ENCODE measurements around the gene PHF5A. TPM values are rescaled to one million over a fixed set of nuclear protein-coding genes. Genes with fewer than 3 reads are reported as not detected.
A peak's percentile ranks its signal among the peaks of the same experiment; 100 is the strongest.

The PHF5A gene
- total RNA-seq, 1 experiment from 2014 or later, result 80.4 TPM

DNA sequence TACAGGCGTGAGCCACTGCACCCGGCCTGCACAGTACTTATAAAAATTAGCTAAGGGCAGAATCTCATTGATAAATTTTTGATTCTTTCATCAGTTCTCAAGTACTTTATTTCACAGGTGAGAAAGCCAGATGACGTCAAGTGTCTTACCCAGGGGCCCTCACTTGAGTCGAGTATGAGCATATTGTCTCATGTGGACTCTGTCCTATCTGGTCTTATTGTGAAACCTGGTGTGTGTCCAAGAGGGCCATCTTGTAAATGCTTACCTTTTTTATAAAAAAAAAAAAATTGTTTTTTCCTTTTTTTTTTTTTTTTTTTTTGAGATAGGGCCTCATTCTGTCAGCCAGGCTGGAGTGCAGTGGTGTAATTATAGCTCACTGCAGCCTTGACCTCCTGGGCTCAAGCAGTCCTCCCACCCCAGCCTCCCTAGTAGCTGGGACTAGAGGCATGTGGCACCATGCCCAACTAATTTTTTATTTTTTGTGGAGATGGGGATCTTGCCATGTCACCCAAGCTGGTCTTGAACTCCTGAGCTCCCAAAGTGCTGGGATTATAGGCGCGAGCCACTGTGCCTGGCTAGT lies 6.5 kb upstream of the PHF5A start:
- DNase-seq, result no peak
- Histone ChIP-seq H3K9me3 (ENCODE audit: low read length) (no peaks in the 10 kb centered on the region), H3K4me1 (ENCODE audit: insufficient read depth, low read length) (peaks cover 12% of the 10 kb centered on the region), H3K79me2 (ENCODE audit: low read length) (peaks cover 91% of the 10 kb centered on the region), H3K27me3 (ENCODE audit: low read length) (no peaks in the 10 kb centered on the region), H2AFZ (ENCODE audit: low read length) (no peak overlapping the region), H3K9me2 (replicated peaks; ENCODE audit: low read length) (no peaks in the 10 kb centered on the region), H3K4me3 (ENCODE audit: low read length) (no peak overlapping the region), H3K9ac (ENCODE audit: low read length) (no peak overlapping the region), H3K36me3 (ENCODE audit: low read depth, low read length) (peaks cover 4% of the 10 kb centered on the region), H3K27ac (ENCODE audit: low read length) (no peak overlapping the region), H3F3A (ENCODE audit: low read length, unreplicated experiment) (no peaks in the 10 kb centered on the region), H3K4me2 (ENCODE audit: low read length) (no peak overlapping the region), H4K20me1 (ENCODE audit: low read length) (0 out of 2 replicates have a peak, but pooled peaks cover 3% of the 10 kb centered on the region)
- no peak for TF ChIP-seq EZH2 (IDR thresholded peaks at IDR 0.05; ENCODE audit: low read length, unreplicated experiment)
- TF ChIP-seq CTCF (conservative IDR thresholded peaks at IDR 0.05; ENCODE audit: low read depth, low read length), result no peak
- TF ChIP-seq EZH2phosphoT487 (IDR thresholded peaks at IDR 0.05; ENCODE audit: borderline replicate concordance, low read length), result no peak
- BruUV-seq (replicated peaks), result no TSS peak
- intact Hi-C loops (cut with micrococcal nuclease), result no loop called here
- ChIA-PET CTCF (no interaction called here), POLR2A (ENCODE audit: unreplicated experiment) (no interaction called here)
- no peak for ATAC-seq

DNA sequence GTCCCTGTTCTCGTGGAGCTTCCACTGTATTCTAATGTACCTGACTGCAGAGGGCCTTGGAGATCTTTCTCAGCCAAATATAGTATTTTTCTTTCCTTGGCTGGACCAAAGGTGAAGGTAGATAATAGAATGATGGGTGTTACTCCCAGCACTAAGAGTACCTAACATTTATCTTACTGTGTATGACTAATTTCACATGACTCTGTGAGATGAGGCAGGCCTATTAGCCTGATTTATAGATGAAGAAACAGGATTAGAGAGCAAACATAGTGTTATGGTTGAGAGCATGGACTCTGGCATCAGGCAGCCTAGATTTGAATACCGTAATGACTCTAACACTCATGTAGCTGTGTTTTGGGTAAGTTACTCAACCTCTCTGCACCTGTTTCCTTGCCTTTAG lies 3.1 kb upstream of the PHF5A start:
- H3K9me3 ChIP-seq (ENCODE audit: low read length), result no peaks in the 10 kb centered on the region
- CTCF ChIA-PET, result no interaction called here
- no peak for TF ChIP-seq EZH2phosphoT487 (IDR thresholded peaks at IDR 0.05; ENCODE audit: borderline replicate concordance, low read length)
- TF ChIP-seq EZH2 (IDR thresholded peaks at IDR 0.05; ENCODE audit: low read length, unreplicated experiment), result no peak
- no peak for TF ChIP-seq CTCF (conservative IDR thresholded peaks at IDR 0.05; ENCODE audit: low read depth, low read length)

GRCh38 chr22:41470886-41471285 lies 2.4 kb upstream of the PHF5A start:
- H3K9me2 ChIP-seq (replicated peaks; ENCODE audit: low read length), result no peaks in the 10 kb centered on the region
- no peaks in the 10 kb centered on the region for H3F3A ChIP-seq (ENCODE audit: low read length, unreplicated experiment)
- peak overlapping the region; percentile 92 for H3K4me2 ChIP-seq (ENCODE audit: low read length)
- ATAC-seq (no peak), DNase-seq (no peak)
- no TSS peak for BruUV-seq (replicated peaks)
- no peak overlapping the region for H2AFZ ChIP-seq (ENCODE audit: low read length)
- peaks cover 23% of the 10 kb centered on the region for H3K4me1 ChIP-seq (ENCODE audit: insufficient read depth, low read length)
- H3K4me3 ChIP-seq (ENCODE audit: low read length), result peak overlapping the region; percentile 32; the same call in 1 of the 2 replicates
- H3K9ac ChIP-seq (ENCODE audit: low read length), result no peak overlapping the region
- H3K79me2 ChIP-seq (ENCODE audit: low read length), result peaks cover 92% of the 10 kb centered on the region
- H3K27ac ChIP-seq (ENCODE audit: low read length), result no peak overlapping the region
- H4K20me1 ChIP-seq (ENCODE audit: low read length), result no peaks in the 10 kb centered on the region
- peaks cover 20% of the 10 kb centered on the region for H3K36me3 ChIP-seq (ENCODE audit: low read depth, low read length)
- intact Hi-C loops (cut with micrococcal nuclease), result no loop called here
- TF ChIP-seq CTCF (conservative IDR thresholded peaks at IDR 0.05; ENCODE audit: low read depth, low read length) (no peak), EZH2 (IDR thresholded peaks at IDR 0.05; ENCODE audit: low read length, unreplicated experiment) (no peak), EZH2phosphoT487 (IDR thresholded peaks at IDR 0.05; ENCODE audit: borderline replicate concordance, low read length) (no peak)
- H3K27me3 ChIP-seq (ENCODE audit: low read length), result no peaks in the 10 kb centered on the region
- no peaks in the 10 kb centered on the region for H3K9me3 ChIP-seq (ENCODE audit: low read length)
- POLR2A ChIA-PET (ENCODE audit: unreplicated experiment), result no interaction called here
- CTCF ChIA-PET, result no interaction called here

More for the DNA sequence above, 3.1 kb upstream of the PHF5A start:
- DNase-seq (no peak), ATAC-seq (no peak)
- 0 out of 2 replicates have a peak overlapping the region, but pooled peaks have one; percentile 15 for H3K4me2 ChIP-seq (ENCODE audit: low read length)
- H3K9ac ChIP-seq (ENCODE audit: low read length), result no peak overlapping the region
- no peaks in the 10 kb centered on the region for H3K9me2 ChIP-seq (replicated peaks; ENCODE audit: low read length)
- intact Hi-C loops (cut with micrococcal nuclease), result no loop called here
- H3F3A ChIP-seq (ENCODE audit: low read length, unreplicated experiment), result no peaks in the 10 kb centered on the region
- peaks cover 90% of the 10 kb centered on the region for H3K79me2 ChIP-seq (ENCODE audit: low read length)
- peaks cover 14% of the 10 kb centered on the region for H3K36me3 ChIP-seq (ENCODE audit: low read depth, low read length)
- no peaks in the 10 kb centered on the region for H3K27me3 ChIP-seq (ENCODE audit: low read length)
- no peaks in the 10 kb centered on the region for H4K20me1 ChIP-seq (ENCODE audit: low read length)
- no peak overlapping the region for H3K4me3 ChIP-seq (ENCODE audit: low read length)
- no peak overlapping the region for H3K27ac ChIP-seq (ENCODE audit: low read length)
- peaks cover 23% of the 10 kb centered on the region for H3K4me1 ChIP-seq (ENCODE audit: insufficient read depth, low read length)
- BruUV-seq (replicated peaks), result no TSS peak
- POLR2A ChIA-PET (ENCODE audit: unreplicated experiment), result no interaction called here
- no peak overlapping the region for H2AFZ ChIP-seq (ENCODE audit: low read length)
